IMR-90 (cell line): Measurements from ENCODE around the gene EVA1A.

Experiments used
- CTCF ChIP-seq: conservative IDR thresholded peaks from 2 replicates; pipeline ENCODE4 v1.5.1; 2012; ENCODE audit warnings: mild to moderate bottlenecking, low read depth, low read length, improper control_type of control experiment
- RAD21 ChIP-seq: IDR thresholded peaks from 2 replicates; pipeline ENCODE4 v1.6.1; 2012; ENCODE audit warnings: low read length, improper control_type of control experiment

- TF ChIP-seq RAD21 (no peak), CTCF (no peak)
These were observed 63.5 kb downstream of the EVA1A start for GRCh38 chr2:75497256-75497655.
